ENCODE results near the gene TNFAIP1. TPM values are rescaled to one million over a fixed set of nuclear protein-coding genes. Genes with fewer than 3 reads are reported as not detected.

Gene TNFAIP1
- total RNA-seq, 6 experiments from 2014 or later = 73.8 to 89.7 (median 85.2) TPM

- peak overlapping the region; percentile 71 for H3K4me3 Mint-ChIP-seq
These were observed 11.2 kb downstream of the TNFAIP1 start for GRCh38 chr17:28346746-28347246.

GRCh38 chr17:28347261-28347891 is 11.8 kb downstream of the TNFAIP1 start:
- DNase-seq = peak; percentile 95
- H3K4me3 Mint-ChIP-seq = peak overlapping the region; percentile 71
- H3K36me3 Mint-ChIP-seq (ENCODE audit: low read depth) = peaks cover 46% of the 10 kb centered on the region
- peaks cover 34% of the 10 kb centered on the region for H3K4me1 Mint-ChIP-seq (ENCODE audit: low read depth)
- peaks cover 4% of the 10 kb centered on the region for H3K27me3 Mint-ChIP-seq (ENCODE audit: insufficient read depth)
- peak overlapping the region; percentile 97 for H3K27ac Mint-ChIP-seq
- no peaks in the 10 kb centered on the region for H3K9me3 Mint-ChIP-seq
- no peak for TF ChIP-seq CTCF (IDR thresholded peaks at IDR 0.05)

More at GRCh38 chr17:28346746-28347246, 11.2 kb downstream of the TNFAIP1 start:
- Mint-ChIP-seq H3K27ac (peak overlapping the region; percentile 97), H3K27me3 (ENCODE audit: insufficient read depth) (peaks cover 4% of the 10 kb centered on the region), H3K9me3 (no peaks in the 10 kb centered on the region), H3K36me3 (ENCODE audit: low read depth) (peaks cover 44% of the 10 kb centered on the region), H3K4me1 (ENCODE audit: low read depth) (peaks cover 34% of the 10 kb centered on the region)
- no peak for DNase-seq
- TF ChIP-seq CTCF (IDR thresholded peaks at IDR 0.05) = peak; percentile 69

- no peak for DNase-seq
- TF ChIP-seq CTCF (IDR thresholded peaks at IDR 0.05) = no peak
- peak overlapping the region; percentile 52; the same call in 1 of the 2 replicates for H3K27ac Mint-ChIP-seq
- no peak overlapping the region for H3K4me3 Mint-ChIP-seq
- H3K9me3 Mint-ChIP-seq = no peaks in the 10 kb centered on the region
- H3K4me1 Mint-ChIP-seq (ENCODE audit: low read depth) = peaks cover 34% of the 10 kb centered on the region
- H3K27me3 Mint-ChIP-seq (ENCODE audit: insufficient read depth) = peaks cover 4% of the 10 kb centered on the region
- peaks cover 50% of the 10 kb centered on the region for H3K36me3 Mint-ChIP-seq (ENCODE audit: low read depth)
These were observed 13.4 kb downstream of the TNFAIP1 start for GRCh38 chr17:28348979-28349378.

GRCh38 chr17:28350271-28350670 is 14.7 kb downstream of the TNFAIP1 start:
- Mint-ChIP-seq H3K4me1 (ENCODE audit: low read depth) (peaks cover 30% of the 10 kb centered on the region), H3K27ac (no peak overlapping the region), H3K27me3 (ENCODE audit: insufficient read depth) (no peaks in the 10 kb centered on the region; the same call in none of the 2 replicates), H3K36me3 (ENCODE audit: low read depth) (peaks cover 54% of the 10 kb centered on the region), H3K4me3 (no peak overlapping the region), H3K9me3 (no peaks in the 10 kb centered on the region)
- TF ChIP-seq CTCF (IDR thresholded peaks at IDR 0.05) = no peak
- no peak for DNase-seq

GRCh38 chr17:28357061-28357900 is 21.7 kb downstream of the TNFAIP1 start, which contains the start of gene POLDIP2:
POLDIP2 (minus strand) TSS chr17:28357527; CDS start chr17:28357448, 79 bp downstream.
- H3K4me1 Mint-ChIP-seq (ENCODE audit: low read depth) = peaks cover 23% of the 10 kb centered on the region
- peak within 1 kb of the TSS; percentile 99 for H3K4me3 Mint-ChIP-seq
- no peaks in the 10 kb centered on the region for H3K9me3 Mint-ChIP-seq
- H3K27me3 Mint-ChIP-seq (ENCODE audit: insufficient read depth) = no peaks in the 10 kb centered on the region
- DNase-seq = peak; percentile 91
- H3K27ac Mint-ChIP-seq = peak within 1 kb of the TSS; percentile 92
- peak; percentile 31; the same call in 1 of the 2 replicates for TF ChIP-seq CTCF (IDR thresholded peaks at IDR 0.05)
- H3K36me3 Mint-ChIP-seq (ENCODE audit: low read depth) = peaks cover 31% of the 10 kb centered on the region; the same call in 1 of the 2 replicates
